Endodermal cell (in vitro differentiated cells): Measurements from ENCODE around the gene PSPC1. TPM values are rescaled to one million over a fixed set of nuclear protein-coding genes. Genes with fewer than 3 reads are reported as not detected.

ENCODE experiments used
- DNase-seq: peaks from one replicate; pipeline ENCODE4 v3.0.0-alpha.2; 2017
- H3K27ac ChIP-seq: 2 replicates; pipeline ENCODE4 v1.5.1; 2013; ENCODE audit warnings: mild to moderate bottlenecking, low read depth, low read length, moderate library complexity
- H3K27me3 ChIP-seq: 2 replicates; pipeline ENCODE4 v1.6.1; 2013; ENCODE audit warnings: mild to moderate bottlenecking, low read length, moderate library complexity; ENCODE audit not compliant: insufficient read depth, control insufficient read depth, poor library complexity, severe bottlenecking
- H3K36me3 ChIP-seq: 2 replicates; pipeline ENCODE4 v1.7.0; 2013; ENCODE audit warnings: mild to moderate bottlenecking, low read length, moderate library complexity; ENCODE audit not compliant: control insufficient read depth, insufficient read depth
- H3K4me1 ChIP-seq: one replicate; pipeline ENCODE4 v1.7.0; 2013; ENCODE audit warnings: low read length; ENCODE audit not compliant: control insufficient read depth, insufficient read depth
- H3K4me3 ChIP-seq: 2 replicates; pipeline ENCODE4 v1.5.1; 2013; ENCODE audit warnings: mild to moderate bottlenecking, low read length, moderate library complexity
- H3K9ac ChIP-seq: 2 replicates; pipeline ENCODE4 v1.6.1; 2013; ENCODE audit warnings: mild to moderate bottlenecking, low read length, moderate library complexity; ENCODE audit not compliant: poor library complexity, severe bottlenecking; ENCODE audit errors: extremely low read depth
- H3K9me3 ChIP-seq: 2 replicates; pipeline ENCODE4 v1.6.1; 2013; ENCODE audit warnings: mild to moderate bottlenecking, low read length, moderate library complexity; ENCODE audit not compliant: control insufficient read depth
- H3K27ac Mint-ChIP-seq: 2 replicates; pipeline ENCODE4 v1.8.0; 2020; ENCODE audit warnings: mixed read lengths
- H3K27me3 Mint-ChIP-seq: 2 replicates; pipeline ENCODE4 v1.8.0; 2021; ENCODE audit warnings: mild to moderate bottlenecking, mixed read lengths; ENCODE audit not compliant: insufficient read depth
- H3K36me3 Mint-ChIP-seq: 2 replicates; pipeline ENCODE4 v1.8.0; 2020; ENCODE audit warnings: low read depth, mixed read lengths
- H3K4me1 Mint-ChIP-seq: 2 replicates; pipeline ENCODE4 v1.8.0; 2020; ENCODE audit warnings: mixed read lengths
- H3K4me3 Mint-ChIP-seq: 2 replicates; pipeline ENCODE4 v1.8.0; 2020; ENCODE audit warnings: mild to moderate bottlenecking, moderate library complexity, mixed read lengths
- H3K9me3 Mint-ChIP-seq: 2 replicates; pipeline ENCODE4 v1.8.0; 2020; ENCODE audit warnings: mild to moderate bottlenecking, mixed read lengths
- WGBS, 2 experiments: methylation state at CpG; one replicate each; pipeline versions ENCODE4 v1.1.5 to v1.1.7; 2013; ENCODE audit warnings: missing lambda C conversion rate in 2 of 2, mixed read lengths in 1 of 2; ENCODE audit not compliant: insufficient coverage in 1 of 2, insufficient read length in 1 of 2; 5-methylcytosine and 5-hydroxymethylcytosine counted together
- total RNA-seq, 2 donors: library from RNA; stranded (reverse); fragmentation: NEBNext Ultra II Directional in 1 of 2; extraction: Animal tissue kit (Norgen Biotek cat#: 25700) in 1 of 2; gene quantifications; 2 replicates in 1 of 2; 3 replicates in 1 of 2; pipeline ENCODE4 v1.2.1, GENCODE V29; 2021
- TF ChIP-seq, protein P1 (sequence below): fragments of 200-600 bp; sonication (generic); conservative IDR thresholded peaks from 2 replicates; pipeline ENCODE4 v1.5.0; 2021; ENCODE audit warnings: antibody characterized with exemption, mild to moderate bottlenecking

Gene PSPC1
- total RNA-seq, 2 donors from 2014 or later = 61.1 to 83.9 TPM

- no peaks in the 10 kb centered on the region for H3K4me1 ChIP-seq
- H3K4me3 Mint-ChIP-seq = no peak overlapping the region
- TF ChIP-seq, protein P1, sequence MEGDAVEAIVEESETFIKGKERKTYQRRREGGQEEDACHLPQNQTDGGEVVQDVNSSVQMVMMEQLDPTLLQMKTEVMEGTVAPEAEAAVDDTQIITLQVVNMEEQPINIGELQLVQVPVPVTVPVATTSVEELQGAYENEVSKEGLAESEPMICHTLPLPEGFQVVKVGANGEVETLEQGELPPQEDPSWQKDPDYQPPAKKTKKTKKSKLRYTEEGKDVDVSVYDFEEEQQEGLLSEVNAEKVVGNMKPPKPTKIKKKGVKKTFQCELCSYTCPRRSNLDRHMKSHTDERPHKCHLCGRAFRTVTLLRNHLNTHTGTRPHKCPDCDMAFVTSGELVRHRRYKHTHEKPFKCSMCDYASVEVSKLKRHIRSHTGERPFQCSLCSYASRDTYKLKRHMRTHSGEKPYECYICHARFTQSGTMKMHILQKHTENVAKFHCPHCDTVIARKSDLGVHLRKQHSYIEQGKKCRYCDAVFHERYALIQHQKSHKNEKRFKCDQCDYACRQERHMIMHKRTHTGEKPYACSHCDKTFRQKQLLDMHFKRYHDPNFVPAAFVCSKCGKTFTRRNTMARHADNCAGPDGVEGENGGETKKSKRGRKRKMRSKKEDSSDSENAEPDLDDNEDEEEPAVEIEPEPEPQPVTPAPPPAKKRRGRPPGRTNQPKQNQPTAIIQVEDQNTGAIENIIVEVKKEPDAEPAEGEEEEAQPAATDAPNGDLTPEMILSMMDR = no peak
- H3K4me1 Mint-ChIP-seq = no peaks in the 10 kb centered on the region
- H3K27me3 ChIP-seq = no peaks in the 10 kb centered on the region
- no peak overlapping the region for H3K4me3 ChIP-seq
- no peak for DNase-seq
- H3K9me3 ChIP-seq = no peaks in the 10 kb centered on the region
- H3K27ac Mint-ChIP-seq = no peak overlapping the region
- H3K9me3 Mint-ChIP-seq = no peaks in the 10 kb centered on the region
- H3K36me3 Mint-ChIP-seq = peaks cover 37% of the 10 kb centered on the region
- H3K36me3 ChIP-seq = peaks cover 29% of the 10 kb centered on the region
- no peaks in the 10 kb centered on the region for H3K27me3 Mint-ChIP-seq
- 58 to 79% methylated on average over 4 of the region's 4 CpGs for WGBS, 2 experiments
- no peak overlapping the region for H3K9ac ChIP-seq
- H3K27ac ChIP-seq = peak overlapping the region; percentile 8
Measured at GRCh38 chr13:19657872-19658591, 124.7 kb downstream of the PSPC1 start.

Other genes with a start within 250 kb of the PSPC1 start
- gene TPTE2, start 221.4 kb downstream of the PSPC1 start, total RNA-seq = not detected
- gene MPHOSPH8, start 149.3 kb downstream of the PSPC1 start, total RNA-seq = 10 to 100 TPM; 18.1 to 24.0 TPM
- gene ZMYM5, start 80.7 kb upstream of the PSPC1 start, total RNA-seq = 10 to 100 TPM; 10.4 to 12.2 TPM
- gene ZMYM2, start 175.8 kb upstream of the PSPC1 start, total RNA-seq = 100 to 1,000 TPM; 200 to 207 TPM